HG02763 (cell line): ENCODE measurements around the gene HOXB4.

Experiments
- ATAC-seq: cut with Tn5 transposase; IDR thresholded peaks from one replicate; pipeline ENCODE4 v1.9.1; 2021; ENCODE audit warnings: mild to moderate bottlenecking, moderate library complexity; ENCODE audit not compliant: unreplicated experiment

Gene HOXB4

GRCh38 chr17:48590607-48591161 is 12.5 kb upstream of the HOXB4 start:
- ATAC-seq, result no peak

GRCh38 chr17:48589831-48590606 is 11.9 kb upstream of the HOXB4 start, which contains the start of gene HOXB3:
TSS of gene HOXB3 (minus strand) at chr17:48590241. CDS start at chr17:48552474, 37,767 bp downstream.
- ATAC-seq, result no peak

GRCh38 chr17:48589060-48589830 is 11.1 kb upstream of the HOXB4 start:
- no peak for ATAC-seq

GRCh38 chr17:48588528-48588927 is 10.4 kb upstream of the HOXB4 start:
- no peak for ATAC-seq

GRCh38 chr17:48588074-48588415 is 9.9 kb upstream of the HOXB4 start:
- ATAC-seq, result no peak

GRCh38 chr17:48587276-48588073 is 9.3 kb upstream of the HOXB4 start:
- ATAC-seq, result no peak

GRCh38 chr17:48586355-48587258 is 8.5 kb upstream of the HOXB4 start:
- ATAC-seq, result no peak

- no peak for ATAC-seq
Measured at GRCh38 chr17:48584223-48584741, 6.1 kb upstream of the HOXB4 start.

GRCh38 chr17:48583708-48584222 is 5.6 kb upstream of the HOXB4 start:
- no peak for ATAC-seq

GRCh38 chr17:48582750-48583069 is 4.6 kb upstream of the HOXB4 start:
- ATAC-seq, result no peak

GRCh38 chr17:48579760-48580554 is 1.8 kb upstream of the HOXB4 start:
- no peak for ATAC-seq

- ATAC-seq, result no peak
Measured at GRCh38 chr17:48579471-48579759, 1.3 kb upstream of the HOXB4 start.

GRCh38 chr17:48578616-48579470 is 693 bp upstream of the HOXB4 start:
- peak; percentile 25 for ATAC-seq

- no peak for ATAC-seq
Measured at GRCh38 chr17:48577330-48577945, 712 bp downstream of the HOXB4 start.

GRCh38 chr17:48576479-48577309 is 1.5 kb downstream of the HOXB4 start:
- no peak for ATAC-seq

- ATAC-seq, result no peak
Measured at GRCh38 chr17:48575673-48576478, 2.3 kb downstream of the HOXB4 start.
